Measurements from ENCODE around the gene ODC1. TPM values are rescaled to one million over a fixed set of nuclear protein-coding genes. Genes with fewer than 3 reads are reported as not detected.

ODC1 gene
- total RNA-seq, 3 donors from 2014 or later: 39.8 to 68.8 (median 60.3) TPM

GRCh38 chr2:10452312-10452711 is 4.2 kb upstream of the ODC1 start:
- Histone ChIP-seq H3K4me1 (peaks cover 0 to 4% of the 10 kb centered on the region in 2 donors), H3K27me3 (no peaks in the 10 kb centered on the region), H3K36me3 (no peaks in the 10 kb centered on the region), H3K4me3 (no peak overlapping the region), H3K9me3 (no peaks in the 10 kb centered on the region), H3K27ac (peak overlapping the region in 1 of 2 donors; percentile 67)
- DNase-seq (ENCODE audit: low spot score in 2 of 2): peak; percentile 52 to 66
- intact Hi-C loops (cut with DNase I; ENCODE audit: low total_unique reads): no loop called here
- no peak for TF ChIP-seq POLR2AphosphoS5 (IDR thresholded peaks at IDR 0.05)
- no peak for TF ChIP-seq CTCF (IDR thresholded peaks at IDR 0.05)
- no peak for TF ChIP-seq POLR2A (IDR thresholded peaks at IDR 0.05)

GRCh38 chr2:10451819-10452218 is 3.7 kb upstream of the ODC1 start:
- peaks cover 0 to 7% of the 10 kb centered on the region in 2 donors for H3K4me1 ChIP-seq
- no peaks in the 10 kb centered on the region for H3K9me3 ChIP-seq
- intact Hi-C loops (cut with DNase I; ENCODE audit: low total_unique reads): no loop called here
- no peak overlapping the region for H3K4me3 ChIP-seq
- no peak for DNase-seq (ENCODE audit: low spot score in 2 of 2)
- no peak for TF ChIP-seq POLR2A (IDR thresholded peaks at IDR 0.05)
- no peaks in the 10 kb centered on the region for H3K36me3 ChIP-seq
- H3K27me3 ChIP-seq: no peaks in the 10 kb centered on the region
- H3K27ac ChIP-seq: peak overlapping the region in 1 of 2 donors; percentile 67

GRCh38 chr2:10449838-10450691 is 1.9 kb upstream of the ODC1 start:
- H3K36me3 ChIP-seq: no peaks in the 10 kb centered on the region
- intact Hi-C loops (cut with DNase I; ENCODE audit: low total_unique reads): no loop called here
- peak overlapping the region in 1 of 2 donors; percentile 33 for H3K27ac ChIP-seq
- no peaks in the 10 kb centered on the region for H3K9me3 ChIP-seq
- no peak for TF ChIP-seq POLR2A (IDR thresholded peaks at IDR 0.05)
- no peak for TF ChIP-seq CTCF (IDR thresholded peaks at IDR 0.05)
- peak in 1 of 3 donors; percentile 34 for TF ChIP-seq POLR2AphosphoS5 (IDR thresholded peaks at IDR 0.05)
- H3K27me3 ChIP-seq: no peaks in the 10 kb centered on the region
- H3K4me3 ChIP-seq: no peak overlapping the region
- DNase-seq (ENCODE audit: low spot score in 2 of 2): no peak
- H3K4me1 ChIP-seq: peaks cover 0 to 12% of the 10 kb centered on the region in 2 donors

- no peaks in the 10 kb centered on the region for H3K27me3 ChIP-seq
- H3K27ac ChIP-seq: peak overlapping the region; percentile 33 to 71
- H3K4me1 ChIP-seq: peaks cover 0 to 12% of the 10 kb centered on the region in 2 donors
- H3K9me3 ChIP-seq: no peaks in the 10 kb centered on the region
- intact Hi-C loops (cut with DNase I; ENCODE audit: low total_unique reads): no loop called here
- no peak for DNase-seq (ENCODE audit: low spot score in 2 of 2)
- no peak for TF ChIP-seq CTCF (IDR thresholded peaks at IDR 0.05)
- no peak for TF ChIP-seq POLR2A (IDR thresholded peaks at IDR 0.05)
- TF ChIP-seq POLR2AphosphoS5 (IDR thresholded peaks at IDR 0.05): no peak
- peak overlapping the region in 2 of 3 donors; percentile 66 to 88 for H3K4me3 ChIP-seq
- H3K36me3 ChIP-seq: no peaks in the 10 kb centered on the region
Measured at GRCh38 chr2:10449486-10449831, 1.3 kb upstream of the ODC1 start.

GRCh38 chr2:10448576-10449485 is 704 bp upstream of the ODC1 start:
- peak; percentile 42 to 74 (median 60) for TF ChIP-seq POLR2AphosphoS5 (IDR thresholded peaks at IDR 0.05)
- no peak for TF ChIP-seq CTCF (IDR thresholded peaks at IDR 0.05)
- no peak for TF ChIP-seq POLR2A (IDR thresholded peaks at IDR 0.05)
- no peaks in the 10 kb centered on the region for H3K36me3 ChIP-seq
- H3K4me1 ChIP-seq: peaks cover 0 to 12% of the 10 kb centered on the region in 2 donors
- H3K9me3 ChIP-seq: no peaks in the 10 kb centered on the region
- peak; percentile 61 to 64 for DNase-seq (ENCODE audit: low spot score in 2 of 2)
- intact Hi-C loops (cut with DNase I; ENCODE audit: low total_unique reads): no loop called here
- peak overlapping the region; percentile 62 to 88 (median 66) for H3K4me3 ChIP-seq
- H3K27ac ChIP-seq: peak overlapping the region; percentile 71 to 96
- H3K27me3 ChIP-seq: no peaks in the 10 kb centered on the region
